Smooth muscle cell (in vitro differentiated cells): ENCODE data around the gene CSMD2. TPM values are rescaled to one million over a fixed set of nuclear protein-coding genes. Genes with fewer than 3 reads are reported as not detected.

Source experiments
- DNase-seq: peaks from one replicate; lab custom pipeline; 2025; ENCODE audit not compliant: unreplicated experiment; lab: John Stamatoyannopoulos, UW
- H2AFZ ChIP-seq: fragments of 200-600 bp; sonication (generic); 2 replicates; pipeline ENCODE4 v1.6.0; 2016; ENCODE audit warnings: antibody characterized with exemption, low read depth, mild to moderate bottlenecking
- H3F3A ChIP-seq: fragments of 200-600 bp; sonication (generic); 2 replicates; pipeline ENCODE4 v1.6.0; 2017; ENCODE audit warnings: antibody characterized with exemption, low read depth
- H3K27ac ChIP-seq: fragments of 200-600 bp; sonication (generic); 2 replicates; pipeline ENCODE4 v1.5.1; 2016; ENCODE audit warnings: low read depth, mild to moderate bottlenecking
- H3K27me3 ChIP-seq: fragments of 200-600 bp; sonication (generic); 2 replicates; pipeline ENCODE4 v1.6.1; 2016; ENCODE audit warnings: low read depth, mild to moderate bottlenecking
- H3K36me3 ChIP-seq: fragments of 200-600 bp; sonication (generic); 2 replicates; pipeline ENCODE4 v1.5.1; 2016; ENCODE audit warnings: low read depth
- H3K4me1 ChIP-seq: fragments of 200-600 bp; sonication (generic); 2 replicates; pipeline ENCODE4 v1.5.1; 2016; ENCODE audit warnings: low read depth
- H3K4me2 ChIP-seq: fragments of 200-600 bp; sonication (generic); 2 replicates; pipeline ENCODE4 v1.6.0; 2016; ENCODE audit warnings: mild to moderate bottlenecking
- H3K4me3 ChIP-seq: fragments of 200-600 bp; sonication (generic); 2 replicates; pipeline ENCODE4 v1.5.1; 2016; ENCODE audit warnings: mild to moderate bottlenecking
- H3K79me2 ChIP-seq: fragments of 200-600 bp; sonication (generic); 2 replicates; pipeline ENCODE4 v1.6.0; 2016; ENCODE audit warnings: low read depth, mild to moderate bottlenecking
- H3K9ac ChIP-seq: fragments of 200-600 bp; sonication (generic); 2 replicates; pipeline ENCODE4 v1.6.0; 2016; ENCODE audit warnings: low read depth
- H3K9me3 ChIP-seq: fragments of 200-600 bp; sonication (generic); replicated peaks from 2 replicates; pipeline ENCODE4 v1.5.1; 2016; ENCODE audit warnings: low read depth
- H4K20me1 ChIP-seq: fragments of 200-600 bp; sonication (generic); 2 replicates; pipeline ENCODE4 v1.6.0; 2016; ENCODE audit warnings: low read depth
- CTCF ChIP-seq: fragments of 200-600 bp; sonication (generic); IDR thresholded peaks from 2 replicates; pipeline ENCODE4 v1.5.1; 2017; ENCODE audit warnings: borderline replicate concordance, mild to moderate bottlenecking, antibody characterized with exemption; ENCODE audit not compliant: insufficient read depth, poor library complexity, severe bottlenecking
- WGBS: methylation state at CpG from one replicate; pipeline ENCODE4 v1.1.7; 2016; ENCODE audit warnings: low lambda C conversion rate; 5-methylcytosine and 5-hydroxymethylcytosine counted together
- polyA plus RNA-seq: library from polyadenylated mRNA; unstranded; fragments of >200 nt; fragmentation: Nextera tagmentation; extraction: Ambion mirVana; gene quantifications from 2 replicates; pipeline ENCODE4 v1.2.1, GENCODE V29; 2016
- total RNA-seq: library from RNA; depleted of rRNA; stranded (reverse); fragments of >200 nt; gene quantifications from 2 replicates; pipeline ENCODE4 v1.2.3, GENCODE V29; 2014

The CSMD2 gene
- total and polyA plus RNA-seq, 2 experiments from 2014 or later = 0.65 to 1.8 TPM

- peaks cover 10% of the 10 kb centered on the region for H3K27me3 ChIP-seq
- H3K9me3 ChIP-seq = no peaks in the 10 kb centered on the region
- no peak overlapping the region for H3K4me3 ChIP-seq
- no peak for TF ChIP-seq CTCF
- no peaks in the 10 kb centered on the region for H4K20me1 ChIP-seq
- no peaks in the 10 kb centered on the region for H3K36me3 ChIP-seq
- WGBS = 94% methylated on average over 3 of the region's 3 CpGs
- H3K27ac ChIP-seq = no peak overlapping the region
- H3K9ac ChIP-seq = no peak overlapping the region
- no peak overlapping the region for H2AFZ ChIP-seq
- H3K79me2 ChIP-seq = no peaks in the 10 kb centered on the region
- no peak overlapping the region for H3K4me2 ChIP-seq
- no peaks in the 10 kb centered on the region for H3K4me1 ChIP-seq
- H3F3A ChIP-seq = no peaks in the 10 kb centered on the region
- no peak for DNase-seq
These were observed 422.4 kb downstream of the CSMD2 start for GRCh38 chr1:33742663-33743062.

GRCh38 chr1:33741749-33742148 lies 423.3 kb downstream of the CSMD2 start:
- WGBS = 67% methylated on average over 5 of the region's 5 CpGs
- TF ChIP-seq CTCF = no peak
- Histone ChIP-seq H4K20me1 (no peaks in the 10 kb centered on the region), H3F3A (no peaks in the 10 kb centered on the region), H2AFZ (no peak overlapping the region), H3K27ac (no peak overlapping the region), H3K9ac (no peak overlapping the region), H3K4me1 (no peaks in the 10 kb centered on the region), H3K36me3 (no peaks in the 10 kb centered on the region), H3K4me3 (no peak overlapping the region), H3K27me3 (peaks cover 5% of the 10 kb centered on the region), H3K4me2 (no peak overlapping the region), H3K79me2 (no peaks in the 10 kb centered on the region), H3K9me3 (no peaks in the 10 kb centered on the region)
- DNase-seq = no peak

- Histone ChIP-seq H3K4me2 (no peak overlapping the region), H3F3A (no peaks in the 10 kb centered on the region), H2AFZ (no peak overlapping the region)
These were observed 424.8 kb downstream of the CSMD2 start for GRCh38 chr1:33740040-33740744.

More at GRCh38 chr1:33740040-33740744, 424.8 kb downstream of the CSMD2 start:
- WGBS = 88% methylated on average over 8 of the region's 8 CpGs
- Histone ChIP-seq H3K4me3 (no peak overlapping the region), H3K79me2 (no peaks in the 10 kb centered on the region), H4K20me1 (no peaks in the 10 kb centered on the region), H3K9me3 (no peaks in the 10 kb centered on the region), H3K9ac (no peak overlapping the region), H3K4me1 (no peaks in the 10 kb centered on the region), H3K27me3 (peaks cover 9% of the 10 kb centered on the region), H3K36me3 (no peaks in the 10 kb centered on the region), H3K27ac (no peak overlapping the region)
- DNase-seq = no peak
- TF ChIP-seq CTCF = no peak
